DOHH2 (cell line): ENCODE data around the gene RP9.

ENCODE experiments used
- CTCF ChIP-seq: fragments of 200-600 bp; sonication (generic); IDR thresholded peaks from one replicate; pipeline ENCODE4 v1.5.1; 2014; ENCODE audit warnings: antibody characterized with exemption, mild to moderate bottlenecking, low read depth, low read length; ENCODE audit not compliant: poor library complexity, severe bottlenecking
- EZH2phosphoT487 ChIP-seq: fragments of 200-600 bp; sonication (generic); IDR thresholded peaks from 2 replicates; pipeline ENCODE4 v1.6.1; 2017; ENCODE audit warnings: borderline replicate concordance, mild to moderate bottlenecking, antibody characterized with exemption, low read length, moderate library complexity, mixed read lengths

GRCh38 chr7:33099154-33099940 lies 9.9 kb downstream of the RP9 start:
- TF ChIP-seq CTCF (no peak), EZH2phosphoT487 (no peak)
